Activated CD8-positive, alpha-beta memory T cell treated with anti-CD3 and anti-CD28 coated beads, Interleukin-2, amount 50 U/mL, for 4 hours (primary cell): ENCODE data around the gene SSX2B.
"Not testable (repeated sequence)": the region's sequence is repeated elsewhere in the genome, so short reads cannot be mapped to it uniquely, and the experiment has no call there.

Experiments
- DNase-seq: peaks from one replicate; pipeline ENCODE4 v3.0.0-alpha.2; 2020

Gene SSX2B, protein sequence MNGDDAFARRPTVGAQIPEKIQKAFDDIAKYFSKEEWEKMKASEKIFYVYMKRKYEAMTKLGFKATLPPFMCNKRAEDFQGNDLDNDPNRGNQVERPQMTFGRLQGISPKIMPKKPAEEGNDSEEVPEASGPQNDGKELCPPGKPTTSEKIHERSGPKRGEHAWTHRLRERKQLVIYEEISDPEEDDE

GRCh38 chrX:52750952-52751351, at the start of gene SSX2B:
Gene SSX2B (plus strand): TSS chrX:52751252. CDS start chrX:52752681, 1,429 bp downstream.
- not testable (repeated sequence) for DNase-seq

GRCh38 chrX:52707078-52707477, 44.0 kb upstream of the SSX2B start, which contains the start of gene SSX2:
Gene SSX2 (minus strand): TSS chrX:52707178. CDS start chrX:52705749, 1,429 bp downstream.
- DNase-seq: not testable (repeated sequence)

DNA sequence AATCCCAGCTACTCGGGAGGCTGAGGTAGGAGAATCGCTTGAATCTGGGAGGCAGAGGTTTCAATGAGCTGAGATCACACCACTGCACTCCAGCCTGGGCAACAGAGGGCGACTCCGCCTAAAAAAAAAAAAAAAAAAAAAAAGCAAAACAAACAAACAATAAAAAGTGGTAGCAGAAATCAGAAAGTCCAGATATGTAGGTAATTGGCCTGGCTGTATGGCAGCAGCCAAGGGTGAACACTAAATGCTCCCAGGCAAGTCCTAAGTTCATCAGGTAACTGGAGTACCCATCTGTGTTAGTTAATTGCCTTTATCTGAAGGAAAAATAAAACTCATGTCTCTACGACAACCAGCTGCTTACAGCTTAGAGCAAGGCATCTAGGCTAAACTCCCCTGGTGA, 14.9 kb downstream of the SSX2B start:
- not testable (repeated sequence) for DNase-seq

- DNase-seq: not testable (repeated sequence)
Observed at GRCh38 chrX:52773504-52773903, 22.5 kb downstream of the SSX2B start.

GRCh38 chrX:52797327-52797726, 46.3 kb downstream of the SSX2B start, which contains the start of gene SPANXN5:
Gene SPANXN5 (minus strand): TSS chrX:52797427. CDS start chrX:52797348, 79 bp downstream.
- DNase-seq: not testable (repeated sequence)

DNA sequence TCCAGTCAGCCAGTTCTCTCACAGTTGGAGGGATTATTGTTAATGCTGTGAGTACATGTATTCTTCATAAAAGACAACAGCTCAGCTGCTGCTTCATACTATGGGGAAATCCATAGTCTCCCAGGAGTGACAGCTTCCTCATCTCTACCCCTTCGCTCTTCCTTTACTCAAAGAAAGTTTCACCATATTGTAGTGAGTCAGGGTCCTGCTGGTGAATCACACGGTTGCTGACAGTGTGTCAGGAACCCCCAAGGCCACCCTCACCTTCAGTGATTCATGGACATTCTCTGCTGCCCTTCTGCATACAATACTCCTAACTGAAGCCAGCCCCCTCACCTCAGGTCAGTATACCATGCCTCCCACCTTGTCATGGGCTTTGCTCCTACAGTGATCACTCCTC, 53.8 kb downstream of the SSX2B start:
- DNase-seq: not testable (repeated sequence)
